BE2C (cell line): ENCODE results near the gene CYTH3.

Experiments
- DNase-seq: peaks from one replicate; pipeline ENCODE4 v3.0.0-alpha.2; 2020
- H3K27me3 ChIP-seq: fragments of 250-450 bp; sonication (Bioruptor Pico); 2 replicates; pipeline ENCODE4 v1.5.1; 2020; ENCODE audit warnings: mild to moderate bottlenecking
- H3K36me3 ChIP-seq: fragments of 250-450 bp; sonication (Bioruptor Pico); 2 replicates; pipeline ENCODE4 v1.5.1; 2020; ENCODE audit warnings: mild to moderate bottlenecking
- H3K4me1 ChIP-seq: fragments of 250-450 bp; sonication (Bioruptor Pico); 2 replicates; pipeline ENCODE4 v1.5.1; 2020
- H3K4me3 ChIP-seq: 2 replicates; pipeline ENCODE4 v1.5.1; 2011; ENCODE audit warnings: low read depth, low read length
- H3K9me3 ChIP-seq: fragments of 250-450 bp; sonication (Bioruptor Pico); 2 replicates; pipeline ENCODE4 v1.5.1; 2020
- CTCF ChIP-seq: IDR thresholded peaks from 2 replicates; pipeline ENCODE4 v1.5.1; 2012; ENCODE audit warnings: mild to moderate bottlenecking, low read depth, low read length

Gene CYTH3

GRCh38 chr7:6210621-6211372 is 61.6 kb downstream of the CYTH3 start:
- TF ChIP-seq CTCF, result no peak

DNA sequence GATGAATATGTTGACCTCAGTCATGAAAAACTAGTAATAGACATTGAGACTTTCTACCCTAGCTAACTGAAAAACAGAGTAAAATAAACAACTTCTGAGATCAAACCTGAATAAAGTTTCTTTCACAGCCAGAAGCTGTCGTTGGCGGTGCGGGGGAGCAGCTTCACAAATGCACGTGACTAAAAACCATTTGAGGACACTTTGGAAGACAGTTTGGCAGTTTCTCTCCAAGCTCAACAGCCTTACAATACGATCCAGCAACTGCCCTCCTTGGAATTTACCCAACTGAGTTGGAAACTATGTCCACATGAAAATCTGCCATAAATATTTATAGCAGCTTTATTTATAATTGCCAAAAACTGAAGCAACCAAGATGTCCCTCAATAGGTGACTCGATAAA is 63.1 kb downstream of the CYTH3 start:
- DNase-seq, result no peak
- Histone ChIP-seq H3K9me3 (no peaks in the 10 kb centered on the region), H3K27me3 (no peaks in the 10 kb centered on the region), H3K4me1 (peaks cover 4% of the 10 kb centered on the region), H3K4me3 (no peak overlapping the region), H3K36me3 (no peaks in the 10 kb centered on the region)
- TF ChIP-seq CTCF, result no peak

More at GRCh38 chr7:6210621-6211372, 61.6 kb downstream of the CYTH3 start:
- no peak for DNase-seq
- Histone ChIP-seq H3K9me3 (no peaks in the 10 kb centered on the region), H3K4me1 (peaks cover 4% of the 10 kb centered on the region), H3K36me3 (no peaks in the 10 kb centered on the region), H3K4me3 (no peak overlapping the region), H3K27me3 (no peaks in the 10 kb centered on the region)

DNA sequence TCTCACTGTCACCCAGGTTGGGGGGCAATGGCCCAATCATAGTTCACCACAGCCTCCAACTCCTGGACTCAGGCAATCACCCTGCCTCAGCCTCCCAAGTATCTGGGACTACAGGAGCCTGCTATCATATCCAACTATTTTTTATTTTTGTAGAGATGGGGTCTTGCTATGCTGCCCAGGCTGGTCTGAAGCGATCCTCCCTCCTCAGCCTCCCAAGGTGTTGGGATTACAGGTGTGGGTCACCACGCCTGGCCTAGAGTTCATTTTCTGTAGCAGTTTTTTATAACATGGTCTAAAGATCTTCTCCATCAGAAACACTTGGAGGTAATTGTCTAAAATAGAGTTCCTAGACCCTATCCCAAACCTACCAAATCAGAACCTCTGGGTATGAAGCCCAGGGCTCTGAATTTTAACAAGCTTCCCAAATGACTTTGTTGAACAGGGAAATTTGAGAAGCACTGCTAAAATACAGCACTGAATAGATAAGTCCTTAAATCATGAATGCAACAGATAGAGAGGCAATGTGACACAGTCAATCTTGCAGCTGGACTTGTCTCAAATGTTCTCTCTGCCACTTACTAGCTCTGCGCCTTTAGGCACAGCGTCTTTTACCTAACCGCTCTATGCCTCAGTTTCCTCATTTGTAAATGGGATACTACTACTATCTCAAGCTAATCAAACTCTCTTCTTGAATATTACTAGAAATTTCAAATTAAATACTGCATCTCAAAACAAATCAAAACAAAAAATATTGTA is 63.7 kb downstream of the CYTH3 start:
- no peak for TF ChIP-seq CTCF
- H3K27me3 ChIP-seq, result no peaks in the 10 kb centered on the region
- H3K4me3 ChIP-seq, result no peak overlapping the region
- H3K9me3 ChIP-seq, result no peaks in the 10 kb centered on the region
- peaks cover 4% of the 10 kb centered on the region for H3K4me1 ChIP-seq
- DNase-seq, result no peak
- no peaks in the 10 kb centered on the region for H3K36me3 ChIP-seq

- H3K4me3 ChIP-seq, result no peak overlapping the region
- H3K9me3 ChIP-seq, result no peaks in the 10 kb centered on the region
- DNase-seq, result peak; percentile 34
- H3K27me3 ChIP-seq, result no peaks in the 10 kb centered on the region
- H3K36me3 ChIP-seq, result no peaks in the 10 kb centered on the region
- no peak for TF ChIP-seq CTCF
- peaks cover 4% of the 10 kb centered on the region for H3K4me1 ChIP-seq
These were observed 66.3 kb downstream of the CYTH3 start for GRCh38 chr7:6205971-6206660.

DNA sequence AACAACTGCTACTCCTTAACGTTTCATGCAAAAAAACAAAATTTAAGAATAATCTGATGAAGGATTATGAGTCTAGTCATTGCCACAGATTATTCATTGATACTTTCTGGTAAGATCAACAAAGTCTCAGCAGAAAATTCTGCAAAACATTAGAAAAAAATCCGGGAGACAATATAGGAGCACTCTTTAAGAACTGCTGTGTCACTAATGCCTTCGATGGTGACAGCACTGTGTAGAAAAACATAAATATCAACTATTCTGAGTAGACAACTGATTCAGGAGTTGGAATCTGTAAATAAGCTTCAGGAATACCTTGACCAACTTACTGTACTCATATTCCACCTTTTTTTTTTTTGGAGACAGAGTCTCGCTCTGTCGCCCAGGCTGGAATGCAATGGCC is 69.0 kb downstream of the CYTH3 start:
- TF ChIP-seq CTCF, result no peak
- H3K9me3 ChIP-seq, result no peaks in the 10 kb centered on the region

More for the DNA sequence above, 69.0 kb downstream of the CYTH3 start:
- H3K36me3 ChIP-seq, result no peaks in the 10 kb centered on the region
- H3K4me1 ChIP-seq, result peaks cover 4% of the 10 kb centered on the region
- no peak overlapping the region for H3K4me3 ChIP-seq
- DNase-seq, result no peak
- H3K27me3 ChIP-seq, result no peaks in the 10 kb centered on the region
